ENCODE data around the gene ZNF117. TPM values are rescaled to one million over a fixed set of nuclear protein-coding genes. Genes with fewer than 3 reads are reported as not detected.

The ZNF117 gene
- polyA plus RNA-seq, 2 of the 4 experiments (the other 2 are of a cell fraction) = 0.98 to 1.3 TPM

GRCh38 chr7:64990216-64990615 is 620 bp downstream of the ZNF117 start:
- no peak for ATAC-seq
- TF ChIP-seq POLR2A (IDR thresholded peaks at IDR 0.05; ENCODE audit: low read length) = no peak

GRCh38 chr7:64978497-64979203 is 12.2 kb downstream of the ZNF117 start:
- H3K4me1 ChIP-seq = no peaks in the 10 kb centered on the region
- ChIA-PET CTCF (no interaction called here), POLR2A (no interaction called here)
- H3K4me2 ChIP-seq = no peak overlapping the region
- peaks cover 65% of the 10 kb centered on the region for H3K9me3 ChIP-seq
- no peak overlapping the region for H3K27ac ChIP-seq
- WGBS (ENCODE audit: missing lambda C conversion rate) = 63% methylated on average over 5 of the region's 5 CpGs
- peak; percentile 79 for FAIRE-seq
- DNase-seq (ENCODE audit: low read depth in 1 of 2, low spot score in 1 of 2) = no peak
- no peak for TF ChIP-seq ESRRA (IDR thresholded peaks at IDR 0.05; ENCODE audit: borderline replicate concordance, low read length)
- ATAC-seq = no peak
- no peak overlapping the region for H3K4me3 ChIP-seq

More at GRCh38 chr7:64990216-64990615, 620 bp downstream of the ZNF117 start:
- no peak overlapping the region for H3K4me2 ChIP-seq
- H3K4me1 ChIP-seq = no peaks in the 10 kb centered on the region
- POLR2A ChIA-PET = no interaction called here
- no peak overlapping the region for H3K4me3 ChIP-seq
- no peak for FAIRE-seq
- H3K27ac ChIP-seq = no peak overlapping the region
- H3K9me3 ChIP-seq = peaks cover 60% of the 10 kb centered on the region
- DNase-seq (ENCODE audit: low read depth in 1 of 2, low spot score in 1 of 2) = no peak
- 36% methylated on average over 7 of the region's 7 CpGs for WGBS (ENCODE audit: missing lambda C conversion rate)
- CTCF ChIA-PET = no interaction called here

- H3K9me3 ChIP-seq = no peaks in the 10 kb centered on the region; the same call in 2 of the 3 replicates
- H3K4me3 ChIP-seq = no peak overlapping the region
- H3K4me1 ChIP-seq = no peaks in the 10 kb centered on the region
- ChIA-PET CTCF (interaction anchor here (0.6 kb wide), 1 partner anchor 106 kb away, joined by 6 read pairs; no protein-coding TSS in a partner anchor), POLR2A (no interaction called here)
- TF ChIP-seq MYC (IDR thresholded peaks at IDR 0.05; ENCODE audit: borderline replicate concordance, low read length) (no peak), HOXB5 (CRISPR knock-in tag; IDR thresholded peaks at IDR 0.05) (no peak), MAFK (IDR thresholded peaks at IDR 0.05; ENCODE audit: partially characterized antibody) (peak; percentile 6)
- H3K27ac ChIP-seq = no peak overlapping the region
- no peak for FAIRE-seq
- no peak overlapping the region for H3K4me2 ChIP-seq
- no peak for DNase-seq (ENCODE audit: low read depth in 1 of 2, low spot score in 1 of 2)
- ATAC-seq = no peak
These were observed 25.2 kb downstream of the ZNF117 start for GRCh38 chr7:64965594-64965993.

GRCh38 chr7:64959072-64959747 is 31.6 kb downstream of the ZNF117 start:
- peaks cover 5% of the 10 kb centered on the region; the same call in 1 of the 3 replicates for H3K9me3 ChIP-seq
- 2% methylated on average over 3 of the region's 3 CpGs for WGBS (ENCODE audit: missing lambda C conversion rate)
- FAIRE-seq (no peak), DNase-seq (ENCODE audit: low read depth in 1 of 2, low spot score in 1 of 2) (no peak), ATAC-seq (no peak)
- H3K4me3 ChIP-seq = no peak overlapping the region
- CTCF ChIA-PET = interaction anchor here (0.8 kb wide), 1 partner anchor 348 kb away, joined by 3 read pairs; no protein-coding TSS in a partner anchor
- no peak overlapping the region for H3K27ac ChIP-seq
- no peaks in the 10 kb centered on the region for H3K4me1 ChIP-seq
- no peak overlapping the region for H3K4me2 ChIP-seq
- TF ChIP-seq KDM1A (IDR thresholded peaks at IDR 0.05; ENCODE audit: low read depth) = no peak
- no peak for TF ChIP-seq HOXB5 (CRISPR knock-in tag; IDR thresholded peaks at IDR 0.05)
- TF ChIP-seq RCOR1 (IDR thresholded peaks at IDR 0.05; ENCODE audit: low read depth, low read length) = no peak
- no peak for TF ChIP-seq ZNF302 (CRISPR knock-in tag; IDR thresholded peaks at IDR 0.05)
- TF ChIP-seq FOSL2 (IDR thresholded peaks at IDR 0.05) = no peak
- no peak for TF ChIP-seq FOSL2 (CRISPR knock-in tag; IDR thresholded peaks at IDR 0.05)
- no peak for TF ChIP-seq MAX (IDR thresholded peaks at IDR 0.05)
- no peak for TF ChIP-seq TFCP2L1 (CRISPR knock-in tag; IDR thresholded peaks at IDR 0.05)
- TF ChIP-seq PBX3 (IDR thresholded peaks at IDR 0.05) = no peak
- TF ChIP-seq USF2 (IDR thresholded peaks at IDR 0.05) = no peak
- TF ChIP-seq SREBF2 (IDR thresholded peaks at IDR 0.05) = no peak
- no peak for TF ChIP-seq ESRRA (IDR thresholded peaks at IDR 0.05; ENCODE audit: borderline replicate concordance, low read length)
- TF ChIP-seq RFX5 (IDR thresholded peaks at IDR 0.05) = no peak
- no peak for TF ChIP-seq JUNB (IDR thresholded peaks at IDR 0.05)
- TF ChIP-seq FOSB (CRISPR knock-in tag; IDR thresholded peaks at IDR 0.05) = no peak
- no peak for TF ChIP-seq MYC (IDR thresholded peaks at IDR 0.05; ENCODE audit: borderline replicate concordance, low read length)
- no peak for TF ChIP-seq NFE2L2 (conservative IDR thresholded peaks at IDR 0.05; ENCODE audit: low read length)
- TF ChIP-seq FOXS1 (CRISPR knock-in tag; IDR thresholded peaks at IDR 0.05) = no peak
- TF ChIP-seq ZFP36 (IDR thresholded peaks at IDR 0.05; ENCODE audit: borderline replicate concordance, partially characterized antibody) = no peak
- TF ChIP-seq HOXB13 (CRISPR knock-in tag; IDR thresholded peaks at IDR 0.05; ENCODE audit: low read depth) = no peak
- POLR2A ChIA-PET = no interaction called here
